GM12878 (cell line): ENCODE measurements around the gene FBLN5.

ENCODE experiments used
- CTCF ChIP-seq, 3 experiments: IDR thresholded peaks in 2 of 3; conservative IDR thresholded peaks in 1 of 3; 2 replicates each; pipeline ENCODE4 v1.5.1; 2011; ENCODE audit warnings: low read depth in 3 of 3, low read length in 3 of 3, mild to moderate bottlenecking in 3 of 3, control low read depth in 2 of 3, moderate library complexity in 2 of 3, inconsistent platforms in 1 of 3, mixed read lengths in 1 of 3; ENCODE audit not compliant: control insufficient read depth in 2 of 3, insufficient read depth in 1 of 3; ENCODE audit errors: extremely low read depth in 1 of 3
- HSF1 ChIP-seq: fragments of 150-350 bp; IDR thresholded peaks from 2 replicates; pipeline ENCODE4 v1.6.1; 2014; ENCODE audit warnings: mild to moderate bottlenecking, low read depth, low read length
- MAX ChIP-seq: IDR thresholded peaks from 2 replicates; pipeline ENCODE4 v1.6.1; 2012; ENCODE audit warnings: low read depth, low read length, improper control_type of control experiment
- SUZ12 ChIP-seq: fragments of 200-600 bp; sonication (generic); IDR thresholded peaks from one replicate; pipeline ENCODE4 v1.6.1; 2018; ENCODE audit warnings: antibody characterized with exemption, mild to moderate bottlenecking; ENCODE audit not compliant: unreplicated experiment
- ZBTB40 ChIP-seq: fragments of 450-650 bp; IDR thresholded peaks from 2 replicates; pipeline ENCODE4 v1.6.1; 2016; ENCODE audit warnings: mild to moderate bottlenecking, moderate library complexity, borderline replicate concordance

GRCh38 chr14:91891721-91892220, 55.7 kb downstream of the FBLN5 start:
- TF ChIP-seq SUZ12 (no peak), MAX (no peak), HSF1 (no peak), ZBTB40 (no peak), CTCF (IDR thresholded peaks at IDR 0.05 in 2 of 3, conservative IDR thresholded peaks at IDR 0.05 in 1 of 3; ENCODE audit: control insufficient read depth in 2 of 3, extremely low read depth in 1 of 3, insufficient read depth in 1 of 3, low read depth in 3 of 3, low read length in 3 of 3) (no peak)
